Smooth muscle cell (in vitro differentiated cells): Measurements from ENCODE around the gene CD300E. TPM values are rescaled to one million over a fixed set of nuclear protein-coding genes. Genes with fewer than 3 reads are reported as not detected.
"Not testable (repeated sequence)": the region's sequence is repeated elsewhere in the genome, so short reads cannot be mapped to it uniquely, and the experiment has no call there.

Experiments
- DNase-seq: peaks from one replicate; lab custom pipeline; 2025; ENCODE audit not compliant: unreplicated experiment; lab: John Stamatoyannopoulos, UW
- H2AFZ ChIP-seq: fragments of 200-600 bp; sonication (generic); 2 replicates; pipeline ENCODE4 v1.6.0; 2016; ENCODE audit warnings: antibody characterized with exemption, low read depth, mild to moderate bottlenecking
- H3F3A ChIP-seq: fragments of 200-600 bp; sonication (generic); 2 replicates; pipeline ENCODE4 v1.6.0; 2017; ENCODE audit warnings: antibody characterized with exemption, low read depth
- H3K27ac ChIP-seq: fragments of 200-600 bp; sonication (generic); 2 replicates; pipeline ENCODE4 v1.5.1; 2016; ENCODE audit warnings: low read depth, mild to moderate bottlenecking
- H3K27me3 ChIP-seq: fragments of 200-600 bp; sonication (generic); 2 replicates; pipeline ENCODE4 v1.6.1; 2016; ENCODE audit warnings: low read depth, mild to moderate bottlenecking
- H3K36me3 ChIP-seq: fragments of 200-600 bp; sonication (generic); 2 replicates; pipeline ENCODE4 v1.5.1; 2016; ENCODE audit warnings: low read depth
- H3K4me1 ChIP-seq: fragments of 200-600 bp; sonication (generic); 2 replicates; pipeline ENCODE4 v1.5.1; 2016; ENCODE audit warnings: low read depth
- H3K4me2 ChIP-seq: fragments of 200-600 bp; sonication (generic); 2 replicates; pipeline ENCODE4 v1.6.0; 2016; ENCODE audit warnings: mild to moderate bottlenecking
- H3K4me3 ChIP-seq: fragments of 200-600 bp; sonication (generic); 2 replicates; pipeline ENCODE4 v1.5.1; 2016; ENCODE audit warnings: mild to moderate bottlenecking
- H3K79me2 ChIP-seq: fragments of 200-600 bp; sonication (generic); 2 replicates; pipeline ENCODE4 v1.6.0; 2016; ENCODE audit warnings: low read depth, mild to moderate bottlenecking
- H3K9ac ChIP-seq: fragments of 200-600 bp; sonication (generic); 2 replicates; pipeline ENCODE4 v1.6.0; 2016; ENCODE audit warnings: low read depth
- H3K9me3 ChIP-seq: fragments of 200-600 bp; sonication (generic); replicated peaks from 2 replicates; pipeline ENCODE4 v1.5.1; 2016; ENCODE audit warnings: low read depth
- H4K20me1 ChIP-seq: fragments of 200-600 bp; sonication (generic); 2 replicates; pipeline ENCODE4 v1.6.0; 2016; ENCODE audit warnings: low read depth
- WGBS: methylation state at CpG from one replicate; pipeline ENCODE4 v1.1.7; 2016; ENCODE audit warnings: low lambda C conversion rate; 5-methylcytosine and 5-hydroxymethylcytosine counted together
- polyA plus RNA-seq: library from polyadenylated mRNA; unstranded; fragments of >200 nt; fragmentation: Nextera tagmentation; extraction: Ambion mirVana; gene quantifications from 2 replicates; pipeline ENCODE4 v1.2.1, GENCODE V29; 2016
- total RNA-seq: library from RNA; depleted of rRNA; stranded (reverse); fragments of >200 nt; gene quantifications from 2 replicates; pipeline ENCODE4 v1.2.3, GENCODE V29; 2014
- TF ChIP-seq, protein P1 (sequence below): fragments of 200-600 bp; sonication (generic); IDR thresholded peaks from 2 replicates; pipeline ENCODE4 v1.5.1; 2017; ENCODE audit warnings: borderline replicate concordance, mild to moderate bottlenecking, antibody characterized with exemption; ENCODE audit not compliant: insufficient read depth, poor library complexity, severe bottlenecking

The CD300E gene
- total and polyA plus RNA-seq, 2 experiments from 2014 or later = not detected

DNA sequence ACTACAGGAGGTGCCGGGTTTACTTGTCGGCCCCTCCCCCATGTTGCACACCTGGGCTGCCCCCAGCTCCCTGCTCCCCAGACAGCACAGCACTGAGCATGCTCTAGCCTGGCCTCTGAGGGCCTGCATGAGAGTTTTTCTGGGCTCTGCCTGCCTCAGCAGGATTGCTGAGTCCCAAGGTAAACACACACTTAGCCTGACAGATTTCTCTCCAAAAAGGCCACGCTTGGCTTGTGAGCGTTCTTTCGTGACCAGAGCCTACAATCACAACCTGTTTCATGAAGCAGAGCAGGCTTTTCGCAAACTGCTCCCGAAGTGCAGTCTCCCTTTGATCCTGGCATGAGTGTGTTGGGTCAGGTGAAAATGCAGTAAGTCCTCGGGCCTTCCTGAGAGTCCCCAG, 9.8 kb upstream of the CD300E start:
- 83% methylated on average over 8 of the region's 8 CpGs for WGBS
- TF ChIP-seq, protein P1, sequence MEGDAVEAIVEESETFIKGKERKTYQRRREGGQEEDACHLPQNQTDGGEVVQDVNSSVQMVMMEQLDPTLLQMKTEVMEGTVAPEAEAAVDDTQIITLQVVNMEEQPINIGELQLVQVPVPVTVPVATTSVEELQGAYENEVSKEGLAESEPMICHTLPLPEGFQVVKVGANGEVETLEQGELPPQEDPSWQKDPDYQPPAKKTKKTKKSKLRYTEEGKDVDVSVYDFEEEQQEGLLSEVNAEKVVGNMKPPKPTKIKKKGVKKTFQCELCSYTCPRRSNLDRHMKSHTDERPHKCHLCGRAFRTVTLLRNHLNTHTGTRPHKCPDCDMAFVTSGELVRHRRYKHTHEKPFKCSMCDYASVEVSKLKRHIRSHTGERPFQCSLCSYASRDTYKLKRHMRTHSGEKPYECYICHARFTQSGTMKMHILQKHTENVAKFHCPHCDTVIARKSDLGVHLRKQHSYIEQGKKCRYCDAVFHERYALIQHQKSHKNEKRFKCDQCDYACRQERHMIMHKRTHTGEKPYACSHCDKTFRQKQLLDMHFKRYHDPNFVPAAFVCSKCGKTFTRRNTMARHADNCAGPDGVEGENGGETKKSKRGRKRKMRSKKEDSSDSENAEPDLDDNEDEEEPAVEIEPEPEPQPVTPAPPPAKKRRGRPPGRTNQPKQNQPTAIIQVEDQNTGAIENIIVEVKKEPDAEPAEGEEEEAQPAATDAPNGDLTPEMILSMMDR = no peak
- H3K27me3 ChIP-seq = no peaks in the 10 kb centered on the region

DNA sequence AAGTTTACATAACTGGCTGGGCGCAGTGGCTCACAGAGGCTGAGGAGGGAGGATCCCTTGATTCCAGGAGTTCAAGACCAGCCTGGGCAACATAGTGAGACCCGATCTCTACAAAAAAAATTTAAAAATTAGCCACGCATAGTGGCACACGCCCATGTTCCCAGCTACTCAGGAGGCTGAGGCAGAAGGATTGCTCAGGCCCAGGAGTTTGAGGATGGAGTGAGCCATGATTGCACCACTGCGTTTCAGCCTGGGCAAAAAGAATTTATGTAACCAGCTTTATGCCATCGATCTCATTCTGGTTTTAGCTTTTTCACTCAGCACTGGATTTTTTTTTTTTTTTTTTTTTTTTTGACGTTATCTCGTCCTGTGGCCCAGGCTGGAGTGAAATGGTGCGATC, 9.1 kb upstream of the CD300E start:
- Histone ChIP-seq H3K36me3 (no peaks in the 10 kb centered on the region), H3K9ac (peak overlapping the region; percentile 18), H4K20me1 (no peaks in the 10 kb centered on the region), H3K79me2 (no peaks in the 10 kb centered on the region), H3K4me2 (peak overlapping the region; percentile 77), H3F3A (peaks cover 21% of the 10 kb centered on the region), H3K4me1 (peaks cover 34% of the 10 kb centered on the region), H3K9me3 (no peaks in the 10 kb centered on the region), H2AFZ (no peak overlapping the region), H3K4me3 (no peak overlapping the region), H3K27ac (peak overlapping the region; percentile 84), H3K27me3 (no peaks in the 10 kb centered on the region)
- WGBS = 53% methylated on average over 9 of the region's 9 CpGs
- DNase-seq = no peak
- TF ChIP-seq, protein P1 = no peak

More for the DNA sequence above, 9.8 kb upstream of the CD300E start:
- Histone ChIP-seq H3K36me3 (no peaks in the 10 kb centered on the region), H3K4me2 (no peak overlapping the region), H3K4me3 (no peak overlapping the region), H3K9me3 (no peaks in the 10 kb centered on the region), H3K27ac (no peak overlapping the region), H3K79me2 (no peaks in the 10 kb centered on the region), H4K20me1 (no peaks in the 10 kb centered on the region), H3K4me1 (peaks cover 34% of the 10 kb centered on the region), H3F3A (peaks cover 21% of the 10 kb centered on the region), H3K9ac (no peak overlapping the region), H2AFZ (no peak overlapping the region)
- DNase-seq = no peak

DNA sequence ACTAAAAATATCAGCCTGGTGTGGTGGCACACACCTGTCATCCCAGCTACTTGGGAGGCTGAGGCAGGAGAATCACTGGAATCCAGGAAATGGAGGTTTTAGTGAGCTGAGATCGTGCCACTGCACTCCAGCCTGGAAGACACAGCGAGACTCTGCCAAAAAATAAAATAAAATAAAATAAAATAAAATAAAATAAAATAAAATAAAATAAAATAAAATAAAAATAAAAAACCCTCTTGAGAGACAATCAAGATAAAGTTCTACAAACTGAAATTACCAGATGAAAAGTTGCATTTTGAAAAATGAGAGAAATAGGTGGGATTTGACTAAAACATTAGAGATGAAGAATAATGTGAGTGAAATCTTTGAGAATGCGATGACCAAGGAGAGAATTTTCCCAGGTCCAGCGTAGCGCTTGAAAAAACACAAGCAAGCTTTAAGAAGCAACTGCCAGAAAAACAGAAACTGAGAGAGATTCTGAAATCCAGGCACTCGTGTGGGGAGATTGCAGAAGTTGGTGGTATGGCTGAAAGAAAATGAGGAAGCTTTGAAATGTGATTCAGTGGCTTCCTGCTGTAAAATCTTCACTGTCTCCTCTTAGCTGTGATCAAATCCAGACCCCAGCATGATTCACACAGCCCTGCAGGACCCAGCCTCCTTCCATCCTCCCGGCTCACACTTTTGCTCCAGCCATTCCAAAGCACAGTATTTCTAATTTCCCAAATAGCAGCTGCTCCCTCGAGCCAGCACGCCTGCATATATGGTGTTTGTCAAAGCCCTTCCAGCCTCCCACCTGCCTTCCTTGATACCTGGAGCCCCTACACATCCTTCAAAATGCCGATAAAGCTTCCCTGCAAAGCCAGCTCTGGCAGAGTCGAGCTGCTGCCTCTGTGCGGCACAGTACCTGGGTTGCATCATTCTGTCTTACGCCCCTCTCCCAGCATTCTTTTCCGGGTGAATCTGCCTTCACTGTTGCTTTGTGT, 8.2 kb upstream of the CD300E start:
- Histone ChIP-seq H3K9ac (peak overlapping the region; percentile 18), H2AFZ (no peak overlapping the region), H3K4me1 (peaks cover 34% of the 10 kb centered on the region), H3K36me3 (no peaks in the 10 kb centered on the region), H3K27me3 (no peaks in the 10 kb centered on the region), H3F3A (peaks cover 21% of the 10 kb centered on the region), H3K9me3 (no peaks in the 10 kb centered on the region), H3K79me2 (no peaks in the 10 kb centered on the region), H3K4me3 (peak overlapping the region; percentile 5), H3K4me2 (peak overlapping the region; percentile 77), H3K27ac (peak overlapping the region; percentile 84), H4K20me1 (no peaks in the 10 kb centered on the region)
- TF ChIP-seq, protein P1 = no peak
- DNase-seq = peak; percentile 13
- 15% methylated on average over 14 of the region's 14 CpGs for WGBS

DNA sequence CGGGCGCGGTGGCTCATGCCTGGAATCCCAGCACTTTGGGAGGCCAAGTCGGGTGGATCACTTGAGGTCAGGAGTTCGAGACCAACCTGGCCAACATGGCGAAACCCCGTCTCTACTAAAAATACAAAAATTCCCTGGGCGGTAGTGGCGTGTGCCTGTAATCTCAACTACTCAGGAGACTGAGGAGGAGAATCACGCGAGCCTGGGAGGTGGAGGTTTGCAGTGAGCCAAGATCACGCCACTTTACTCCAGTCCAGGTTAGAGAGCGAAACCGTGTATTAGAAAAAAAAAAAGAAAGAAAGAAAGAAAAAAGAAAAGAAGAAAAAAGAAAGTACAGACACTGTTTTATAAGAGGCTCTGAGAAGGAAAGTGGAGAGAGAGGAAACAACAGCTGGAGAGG, 6.7 kb upstream of the CD300E start:
- H3K4me1 ChIP-seq = peaks cover 25% of the 10 kb centered on the region
- not testable (repeated sequence) for H3K9ac ChIP-seq, H3K4me3 ChIP-seq, H4K20me1 ChIP-seq, H2AFZ ChIP-seq, H3K27ac ChIP-seq, DNase-seq, H3K4me2 ChIP-seq, H3K79me2 ChIP-seq, H3K36me3 ChIP-seq, H3K9me3 ChIP-seq, H3K27me3 ChIP-seq
- H3F3A ChIP-seq = peaks cover 21% of the 10 kb centered on the region
- 91% methylated on average over 14 of the region's 14 CpGs for WGBS
